Effector memory CD8-positive, alpha-beta T cell (primary cell): ENCODE results near the gene C19orf73.
"Not testable (repeated sequence)": the region's sequence is repeated elsewhere in the genome, so short reads cannot be mapped to it uniquely, and the experiment has no call there.

Experiments used
- ATAC-seq: fragments of 150-1000 bp; cut with Tn5 transposase; replicated peaks from 2 replicates; pipeline ENCODE4 v1.10.0; 2021; ENCODE audit warnings: mild to moderate bottlenecking, moderate library complexity
- DNase-seq, 3 experiments: peaks; one replicate each; pipeline ENCODE4 v3.0.0; 2021
- H3K27ac Mint-ChIP-seq, 2 donors: one replicate each; pipeline ENCODE4 v1.8.0; 2022; ENCODE audit warnings: mild to moderate bottlenecking in 2 of 2, mixed read lengths in 2 of 2, moderate library complexity in 2 of 2
- H3K27me3 Mint-ChIP-seq, 2 donors: one replicate each; pipeline ENCODE4 v1.8.0; 2022; ENCODE audit warnings: mixed read lengths in 2 of 2
- H3K36me3 Mint-ChIP-seq: one replicate; pipeline ENCODE4 v1.8.0; 2022; ENCODE audit warnings: mild to moderate bottlenecking, moderate library complexity, mixed read lengths; ENCODE audit not compliant: insufficient read depth
- H3K4me1 Mint-ChIP-seq, 2 donors: one replicate each; pipeline ENCODE4 v1.8.0; 2022; ENCODE audit warnings: low read depth in 2 of 2, mixed read lengths in 2 of 2
- H3K4me3 Mint-ChIP-seq, 2 donors: one replicate each; pipeline ENCODE4 v1.8.0; 2022; ENCODE audit warnings: mild to moderate bottlenecking in 2 of 2, mixed read lengths in 2 of 2, moderate library complexity in 2 of 2
- H3K9me3 Mint-ChIP-seq, 2 donors: one replicate each; pipeline ENCODE4 v1.8.0; 2022; ENCODE audit warnings: mixed read lengths in 2 of 2

Gene C19orf73

DNA sequence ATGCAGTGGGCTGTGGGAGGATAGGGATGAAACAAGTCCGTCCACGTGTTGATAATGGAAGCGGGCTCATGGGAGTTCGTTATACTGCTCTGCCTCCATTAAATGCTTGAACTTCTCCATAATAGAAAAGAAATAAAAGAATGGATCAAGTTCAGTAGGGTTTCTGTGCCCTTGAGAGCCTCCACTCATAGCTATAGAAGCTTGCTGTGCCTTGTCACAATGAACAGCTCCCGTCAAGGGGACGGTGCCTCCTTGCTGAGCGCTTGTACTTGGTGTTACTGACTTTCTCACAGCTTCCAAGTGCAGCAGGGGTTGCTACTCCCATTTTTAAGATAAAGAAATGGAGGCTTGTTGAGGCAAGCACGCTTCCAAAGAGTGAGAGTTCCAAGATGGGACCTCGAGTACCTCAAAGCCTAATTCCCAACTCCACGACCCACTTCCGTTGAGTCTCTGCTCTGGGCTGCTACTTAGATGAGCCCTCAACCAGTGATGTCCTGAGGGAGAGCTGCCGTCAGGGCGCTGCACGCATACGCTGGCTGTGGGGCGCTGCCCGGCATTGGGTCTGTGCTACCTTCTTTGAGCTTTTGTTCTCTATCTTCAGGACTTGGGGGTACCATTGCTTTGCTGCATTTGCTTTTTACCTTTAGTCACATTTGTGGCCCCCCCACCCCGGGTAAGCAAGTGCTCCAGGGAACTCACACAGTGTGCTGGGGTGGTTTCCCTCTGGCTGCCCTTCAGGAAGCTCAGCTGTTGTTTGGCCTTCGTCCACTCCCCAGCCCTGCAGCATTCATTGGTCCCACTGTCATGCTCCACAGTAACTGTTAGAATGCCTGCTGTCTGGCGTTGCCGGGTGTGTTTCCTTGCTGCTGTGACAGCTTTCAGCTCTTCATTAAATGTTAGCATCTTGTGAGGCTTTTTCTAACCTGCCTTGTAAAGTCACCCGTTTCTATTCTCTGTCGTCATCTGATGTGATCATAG lies 24.1 kb downstream of the C19orf73 start:
- ATAC-seq (no peak), DNase-seq (no peak)
- H3K4me1 Mint-ChIP-seq = peaks cover 0 to 19% of the 10 kb centered on the region in 2 donors
- H3K27me3 Mint-ChIP-seq = no peaks in the 10 kb centered on the region
- H3K27ac Mint-ChIP-seq = peak overlapping the region in 1 of 2 donors; percentile 67
- no peak overlapping the region for H3K4me3 Mint-ChIP-seq
- peaks cover 85% of the 10 kb centered on the region for H3K36me3 Mint-ChIP-seq
- H3K9me3 Mint-ChIP-seq = no peaks in the 10 kb centered on the region

DNA sequence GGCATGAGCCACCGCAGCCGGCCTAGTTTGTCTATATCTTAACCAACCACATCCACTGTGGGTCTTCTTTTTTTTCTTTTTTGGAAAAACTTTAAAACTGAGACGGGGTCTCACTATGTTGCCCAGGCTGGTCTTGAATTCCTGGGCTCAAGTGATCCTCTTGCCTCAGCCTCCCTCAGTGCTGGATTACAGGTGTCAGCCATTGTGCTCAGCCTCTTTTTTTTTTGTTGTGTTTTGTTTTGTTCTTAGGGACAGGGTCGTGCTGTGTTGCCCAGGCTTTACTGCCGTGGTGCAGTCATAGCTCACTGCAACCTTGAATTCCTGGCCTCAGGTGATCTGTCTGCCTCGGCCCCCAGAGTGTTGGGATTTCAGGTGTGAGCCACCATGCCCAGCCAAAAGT lies 26.3 kb downstream of the C19orf73 start:
- Mint-ChIP-seq H3K27ac (peak overlapping the region in 1 of 2 donors; percentile 66), H3K4me3 (no peak overlapping the region), H3K9me3 (no peaks in the 10 kb centered on the region), H3K4me1 (peaks cover 0 to 22% of the 10 kb centered on the region in 2 donors), H3K36me3 (peaks cover 84% of the 10 kb centered on the region), H3K27me3 (no peaks in the 10 kb centered on the region)
- DNase-seq (no peak), ATAC-seq (no peak)

GRCh38 chr19:49091391-49092038 lies 27.4 kb downstream of the C19orf73 start:
- no peaks in the 10 kb centered on the region for H3K9me3 Mint-ChIP-seq
- no peaks in the 10 kb centered on the region for H3K27me3 Mint-ChIP-seq
- H3K27ac Mint-ChIP-seq = peak overlapping the region in 1 of 2 donors; percentile 68
- no peak overlapping the region for H3K4me3 Mint-ChIP-seq
- DNase-seq = no peak
- peak; percentile 61 for ATAC-seq
- peaks cover 9 to 31% of the 10 kb centered on the region in 2 donors for H3K4me1 Mint-ChIP-seq
- peaks cover 89% of the 10 kb centered on the region for H3K36me3 Mint-ChIP-seq

GRCh38 chr19:49086296-49086695 lies 32.6 kb downstream of the C19orf73 start:
- H3K9me3 Mint-ChIP-seq = no peaks in the 10 kb centered on the region
- ATAC-seq (no peak), DNase-seq (no peak)
- peaks cover 21 to 36% of the 10 kb centered on the region in 2 donors for H3K4me1 Mint-ChIP-seq
- H3K27me3 Mint-ChIP-seq = no peaks in the 10 kb centered on the region
- H3K27ac Mint-ChIP-seq = peak overlapping the region; percentile 97
- peaks cover 70% of the 10 kb centered on the region for H3K36me3 Mint-ChIP-seq
- H3K4me3 Mint-ChIP-seq = peak overlapping the region; percentile 98 to 99

GRCh38 chr19:49085868-49086232 lies 33.1 kb downstream of the C19orf73 start:
- peaks cover 21 to 33% of the 10 kb centered on the region in 2 donors for H3K4me1 Mint-ChIP-seq
- no peaks in the 10 kb centered on the region for H3K9me3 Mint-ChIP-seq
- H3K27me3 Mint-ChIP-seq = no peaks in the 10 kb centered on the region
- H3K27ac Mint-ChIP-seq = peak overlapping the region; percentile 97
- DNase-seq (no peak), ATAC-seq (no peak)
- peaks cover 65% of the 10 kb centered on the region for H3K36me3 Mint-ChIP-seq
- peak overlapping the region; percentile 98 to 99 for H3K4me3 Mint-ChIP-seq

DNA sequence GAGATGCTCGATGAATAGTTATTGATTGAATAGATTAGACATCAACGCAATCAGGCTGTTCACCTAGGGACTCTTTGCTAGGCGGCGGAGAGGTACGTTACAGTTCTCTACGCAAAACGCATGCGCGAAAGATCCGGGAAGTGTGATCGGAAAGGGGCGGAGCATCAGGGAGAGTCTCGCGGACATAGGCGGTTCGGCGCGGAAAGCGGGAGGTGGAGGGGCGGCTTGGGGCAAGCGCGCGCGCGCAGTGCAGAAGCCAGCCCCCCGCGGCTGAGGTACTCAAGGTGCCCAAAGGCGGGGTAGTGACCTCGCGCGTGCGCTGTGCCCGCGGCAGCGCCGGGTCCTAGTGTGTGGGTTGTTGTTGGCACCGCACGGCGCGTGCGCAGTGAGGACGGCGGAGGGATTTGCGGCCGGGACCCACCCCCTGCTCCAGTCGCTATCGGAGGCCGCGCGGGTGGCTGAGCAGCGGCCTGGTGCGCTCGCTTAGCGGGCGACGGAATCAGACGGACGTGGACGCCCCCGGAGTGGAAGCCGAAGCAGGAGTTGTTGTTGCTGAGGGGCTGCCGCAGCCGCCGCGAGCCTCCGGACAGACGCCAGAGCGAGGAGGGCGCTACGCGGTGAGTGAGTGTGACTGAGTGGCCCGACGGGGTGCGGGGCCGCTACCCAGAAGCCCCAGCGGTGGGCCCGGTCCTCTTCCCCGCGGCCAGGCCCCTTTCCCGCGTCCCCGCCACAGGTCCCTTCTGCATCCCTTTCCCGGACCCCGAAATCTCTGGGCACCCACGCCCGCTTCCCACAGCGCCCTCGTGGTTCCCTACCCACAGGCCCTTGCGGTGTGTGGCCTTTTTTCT lies 33.7 kb downstream of the C19orf73 start, which contains the start of gene SNRNP70:
Gene SNRNP70, plus strand, starts transcription at position 432 of the 848 bp plus-strand sequence. CDS start 964 bp downstream, outside the sequence.
- no peaks in the 10 kb centered on the region for H3K9me3 Mint-ChIP-seq
- peaks cover 21 to 27% of the 10 kb centered on the region in 2 donors for H3K4me1 Mint-ChIP-seq
- H3K4me3 Mint-ChIP-seq = peak within 1 kb of the TSS; percentile 98 to 99
- peaks cover 59% of the 10 kb centered on the region for H3K36me3 Mint-ChIP-seq
- H3K27ac Mint-ChIP-seq = peak within 1 kb of the TSS; percentile 97
- H3K27me3 Mint-ChIP-seq = no peaks in the 10 kb centered on the region
- DNase-seq (peak; percentile 97 to 98 (median 98)), ATAC-seq (peak; percentile 90)

GRCh38 chr19:49084206-49085019 lies 34.5 kb downstream of the C19orf73 start:
- no peaks in the 10 kb centered on the region for H3K9me3 Mint-ChIP-seq
- peaks cover 21 to 25% of the 10 kb centered on the region in 2 donors for H3K4me1 Mint-ChIP-seq
- ATAC-seq (no peak), DNase-seq (no peak)
- H3K27ac Mint-ChIP-seq = peak overlapping the region; percentile 97
- no peaks in the 10 kb centered on the region for H3K27me3 Mint-ChIP-seq
- peak overlapping the region; percentile 98 to 99 for H3K4me3 Mint-ChIP-seq
- H3K36me3 Mint-ChIP-seq = peaks cover 52% of the 10 kb centered on the region

- H3K36me3 Mint-ChIP-seq = peaks cover 21% of the 10 kb centered on the region
- no peak for DNase-seq
- H3K27me3 Mint-ChIP-seq = peaks cover 2 to 11% of the 10 kb centered on the region in 2 donors
- H3K9me3 Mint-ChIP-seq = no peaks in the 10 kb centered on the region
- no peak for ATAC-seq
- no peak overlapping the region for H3K4me3 Mint-ChIP-seq
- H3K4me1 Mint-ChIP-seq = peaks cover 10% of the 10 kb centered on the region in 2 donors
- no peak overlapping the region for H3K27ac Mint-ChIP-seq
Measured at GRCh38 chr19:49081273-49081672, 37.7 kb downstream of the C19orf73 start.

- no peak for DNase-seq
- Mint-ChIP-seq H3K27me3 (peaks cover 11 to 20% of the 10 kb centered on the region in 2 donors), H3K4me1 (peaks cover 3 to 4% of the 10 kb centered on the region in 2 donors), H3K27ac (no peak overlapping the region), H3K9me3 (no peaks in the 10 kb centered on the region), H3K4me3 (no peak overlapping the region), H3K36me3 (peaks cover 13% of the 10 kb centered on the region)
- ATAC-seq = no peak
Measured at GRCh38 chr19:49080392-49080791, 38.6 kb downstream of the C19orf73 start.

GRCh38 chr19:49074869-49075268 lies 44.1 kb downstream of the C19orf73 start:
- not testable (repeated sequence) for ATAC-seq, H3K4me3 Mint-ChIP-seq, H3K27ac Mint-ChIP-seq, H3K36me3 Mint-ChIP-seq, H3K4me1 Mint-ChIP-seq, H3K9me3 Mint-ChIP-seq
- DNase-seq = peak in 1 of 3 experiments; percentile 19
- peaks cover 47 to 66% of the 10 kb centered on the region in 2 donors for H3K27me3 Mint-ChIP-seq

- Mint-ChIP-seq H3K36me3 (no peaks in the 10 kb centered on the region), H3K4me3 (peak overlapping the region in 1 of 2 donors; percentile 62), H3K27me3 (peaks cover 58 to 78% of the 10 kb centered on the region in 2 donors), H3K9me3 (peaks cover 0 to 1% of the 10 kb centered on the region in 2 donors), H3K27ac (no peak overlapping the region), H3K4me1 (peaks cover 7 to 8% of the 10 kb centered on the region in 2 donors)
- ATAC-seq = no peak
- DNase-seq = no peak
Measured at GRCh38 chr19:49073514-49074378, 45.2 kb downstream of the C19orf73 start.
